Ovary (tissue), 3 donors: ENCODE results near the gene OGFOD3.

Experiments used
- EP300 ChIP-seq: sonication (generic); formaldehyde crosslinking; IDR thresholded peaks from one replicate; pipeline ENCODE4 v1.6.1; 2017; ENCODE audit warnings: antibody characterized with exemption
- POLR2A ChIP-seq: fragments of 450-650 bp; IDR thresholded peaks from one replicate; pipeline ENCODE4 v1.6.1; 2017; ENCODE audit warnings: antibody characterized with exemption, mild to moderate bottlenecking, moderate library complexity
- TF ChIP-seq, protein P1 (sequence below), 3 donors: fragments of 450-650 bp in 2 of 3; fragments of 200-600 bp in 1 of 3; IDR thresholded peaks; one replicate each; pipeline versions ENCODE4 v1.5.1 to v1.8.0; 2016 to 2022; ENCODE audit warnings: antibody characterized with exemption in 3 of 3, mild to moderate bottlenecking in 1 of 3
- donor health status: DM: no; HTN: no; CAD: no.

DNA sequence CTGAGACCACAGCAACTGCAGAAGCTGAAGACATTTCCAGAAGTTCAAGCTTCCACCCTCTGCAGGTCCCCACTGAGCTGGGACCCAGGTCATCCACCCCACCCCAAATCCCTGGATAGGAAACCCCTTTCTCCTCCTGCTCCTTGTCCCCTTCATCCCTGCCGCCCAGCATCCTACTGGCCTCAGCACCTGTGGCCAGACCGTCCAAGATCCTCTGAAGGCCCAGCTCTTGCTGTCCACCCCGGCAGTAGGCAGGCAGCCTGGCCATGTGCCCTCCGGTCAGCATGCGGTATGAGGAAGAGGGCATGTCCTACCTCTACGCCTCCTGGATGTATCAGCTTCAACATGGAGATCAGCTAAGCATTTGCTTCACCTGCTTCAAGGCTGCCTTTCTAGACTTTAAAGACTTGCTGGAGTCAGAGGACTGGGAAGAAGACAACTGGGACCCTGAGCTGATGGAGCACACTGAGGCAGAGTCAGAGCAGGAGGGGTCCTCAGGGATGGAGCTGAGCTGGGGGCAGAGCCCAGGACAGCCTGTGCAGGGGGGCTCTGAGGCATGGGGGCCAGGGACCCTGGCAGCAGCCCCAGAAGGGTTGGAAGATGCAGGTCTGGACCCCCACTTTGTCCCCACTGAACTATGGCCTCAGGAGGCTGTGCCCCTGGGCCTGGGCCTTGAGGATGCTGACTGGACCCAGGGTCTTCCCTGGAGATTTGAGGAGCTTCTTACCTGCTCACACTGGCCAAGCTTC is 56.3 kb downstream of the OGFOD3 start:
- no peak for TF ChIP-seq EP300
- TF ChIP-seq, protein P1, sequence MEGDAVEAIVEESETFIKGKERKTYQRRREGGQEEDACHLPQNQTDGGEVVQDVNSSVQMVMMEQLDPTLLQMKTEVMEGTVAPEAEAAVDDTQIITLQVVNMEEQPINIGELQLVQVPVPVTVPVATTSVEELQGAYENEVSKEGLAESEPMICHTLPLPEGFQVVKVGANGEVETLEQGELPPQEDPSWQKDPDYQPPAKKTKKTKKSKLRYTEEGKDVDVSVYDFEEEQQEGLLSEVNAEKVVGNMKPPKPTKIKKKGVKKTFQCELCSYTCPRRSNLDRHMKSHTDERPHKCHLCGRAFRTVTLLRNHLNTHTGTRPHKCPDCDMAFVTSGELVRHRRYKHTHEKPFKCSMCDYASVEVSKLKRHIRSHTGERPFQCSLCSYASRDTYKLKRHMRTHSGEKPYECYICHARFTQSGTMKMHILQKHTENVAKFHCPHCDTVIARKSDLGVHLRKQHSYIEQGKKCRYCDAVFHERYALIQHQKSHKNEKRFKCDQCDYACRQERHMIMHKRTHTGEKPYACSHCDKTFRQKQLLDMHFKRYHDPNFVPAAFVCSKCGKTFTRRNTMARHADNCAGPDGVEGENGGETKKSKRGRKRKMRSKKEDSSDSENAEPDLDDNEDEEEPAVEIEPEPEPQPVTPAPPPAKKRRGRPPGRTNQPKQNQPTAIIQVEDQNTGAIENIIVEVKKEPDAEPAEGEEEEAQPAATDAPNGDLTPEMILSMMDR (IDR thresholded peaks at IDR 0.05), result no peak
- no peak for TF ChIP-seq POLR2A
